GM23248 (cell line): ENCODE data around the gene PLCB4.

Experiments used
- EZH2 ChIP-seq: fragments of 200-600 bp; sonication (generic); IDR thresholded peaks from 2 replicates; pipeline ENCODE4 v1.6.1; 2018; ENCODE audit warnings: antibody characterized with exemption, mild to moderate bottlenecking; ENCODE audit not compliant: insufficient read depth, poor library complexity, severe bottlenecking
- EZH2phosphoT487 ChIP-seq: fragments of 200-600 bp; sonication (generic); IDR thresholded peaks from 2 replicates; pipeline ENCODE4 v1.6.1; 2018; ENCODE audit warnings: antibody characterized with exemption, moderate library complexity, mild to moderate bottlenecking, low read depth; ENCODE audit not compliant: insufficient read depth

DNA sequence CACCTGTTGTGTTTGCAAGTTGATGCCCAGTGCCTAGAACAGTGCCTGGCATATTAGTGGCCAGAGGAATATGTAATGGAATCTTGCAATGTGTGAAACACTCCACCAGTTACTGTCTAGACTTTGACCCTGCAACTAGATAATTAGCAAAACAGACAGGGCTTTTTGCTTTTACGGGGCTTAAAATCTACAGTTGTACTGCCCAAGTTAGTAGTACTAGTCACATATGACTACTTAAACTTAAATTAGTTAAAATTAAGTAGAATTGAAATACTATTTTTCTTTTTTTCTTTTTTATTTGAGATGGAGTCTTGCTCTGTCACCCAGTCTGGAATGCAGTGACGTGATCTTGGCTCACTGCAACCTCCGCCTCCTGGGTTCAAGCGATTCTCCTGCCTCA is 44.3 kb upstream of the PLCB4 start:
- TF ChIP-seq EZH2: no peak
- no peak for TF ChIP-seq EZH2phosphoT487
